Tongue (tissue), 2 donors: Measurements from ENCODE around the gene EFCAB10. TPM values are rescaled to one million over a fixed set of nuclear protein-coding genes. Genes with fewer than 3 reads are reported as not detected.
"Not testable (repeated sequence)": the region's sequence is repeated elsewhere in the genome, so short reads cannot be mapped to it uniquely, and the experiment has no call there.

Experiments
- DNase-seq: peaks from one replicate; pipeline ENCODE4 v3.0.0-alpha.2; 2015
- total RNA-seq: library from RNA; depleted of rRNA; stranded (reverse); fragments of >200 nt; gene quantifications from one replicate; pipeline ENCODE4 v1.2.3, GENCODE V29; 2014

EFCAB10 gene
- total RNA-seq, 1 donor from 2014 or later: not detected

- DNase-seq: not testable (repeated sequence)
Observed at GRCh38 chr7:105599080-105599479, 17.8 kb upstream of the EFCAB10 start.

- DNase-seq: no peak
Observed at GRCh38 chr7:105596866-105597265, 15.6 kb upstream of the EFCAB10 start.

- DNase-seq: no peak
Observed at GRCh38 chr7:105594034-105594433, 12.7 kb upstream of the EFCAB10 start.

GRCh38 chr7:105591522-105591921 is 10.2 kb upstream of the EFCAB10 start:
- DNase-seq: no peak

- no peak for DNase-seq
Observed at GRCh38 chr7:105590793-105591192, 9.5 kb upstream of the EFCAB10 start.

- peak; percentile 83 for DNase-seq
Observed at GRCh38 chr7:105589356-105590077, 8.2 kb upstream of the EFCAB10 start.

- no peak for DNase-seq
Observed at GRCh38 chr7:105587909-105588635, 6.8 kb upstream of the EFCAB10 start.

GRCh38 chr7:105585850-105586500 is 4.7 kb upstream of the EFCAB10 start:
- no peak for DNase-seq

- DNase-seq: no peak
Observed at GRCh38 chr7:105584165-105584564, 2.9 kb upstream of the EFCAB10 start.

- DNase-seq: no peak
Observed at GRCh38 chr7:105583061-105583460, 1.8 kb upstream of the EFCAB10 start.

- no peak for DNase-seq
Observed at GRCh38 chr7:105580022-105580740, 1.1 kb downstream of the EFCAB10 start.

GRCh38 chr7:105578496-105578895 is 2.8 kb downstream of the EFCAB10 start:
- no peak for DNase-seq

GRCh38 chr7:105577251-105577650 is 4.0 kb downstream of the EFCAB10 start:
- DNase-seq: peak; percentile 72

GRCh38 chr7:105571891-105572290 is 9.4 kb downstream of the EFCAB10 start:
- no peak for DNase-seq

- DNase-seq: no peak
Observed at GRCh38 chr7:105567821-105568220, 13.5 kb downstream of the EFCAB10 start.

- DNase-seq: no peak
Observed at GRCh38 chr7:105567024-105567423, 14.3 kb downstream of the EFCAB10 start.

- no peak for DNase-seq
Observed at GRCh38 chr7:105565190-105565589, 16.1 kb downstream of the EFCAB10 start.

GRCh38 chr7:105559926-105560325 is 21.4 kb downstream of the EFCAB10 start:
- DNase-seq: no peak

GRCh38 chr7:105538339-105538738 is 43.0 kb downstream of the EFCAB10 start:
- no peak for DNase-seq

GRCh38 chr7:105532709-105533460 is 48.4 kb downstream of the EFCAB10 start:
- DNase-seq: peak; percentile 13

- peak; percentile 96 for DNase-seq
Observed at GRCh38 chr7:105531792-105532671, 49.3 kb downstream of the EFCAB10 start, which contains the start of gene RINT1. RINT1 (plus strand) TSS chr7:105532201; CDS start chr7:105532316, 115 bp downstream.
